ENCODE measurements around the gene PI16. TPM values are rescaled to one million over a fixed set of nuclear protein-coding genes. Genes with fewer than 3 reads are reported as not detected.

PI16 gene
- total RNA-seq, 2 experiments from 2014 or later: 5.2 to 7.8 TPM

DNA sequence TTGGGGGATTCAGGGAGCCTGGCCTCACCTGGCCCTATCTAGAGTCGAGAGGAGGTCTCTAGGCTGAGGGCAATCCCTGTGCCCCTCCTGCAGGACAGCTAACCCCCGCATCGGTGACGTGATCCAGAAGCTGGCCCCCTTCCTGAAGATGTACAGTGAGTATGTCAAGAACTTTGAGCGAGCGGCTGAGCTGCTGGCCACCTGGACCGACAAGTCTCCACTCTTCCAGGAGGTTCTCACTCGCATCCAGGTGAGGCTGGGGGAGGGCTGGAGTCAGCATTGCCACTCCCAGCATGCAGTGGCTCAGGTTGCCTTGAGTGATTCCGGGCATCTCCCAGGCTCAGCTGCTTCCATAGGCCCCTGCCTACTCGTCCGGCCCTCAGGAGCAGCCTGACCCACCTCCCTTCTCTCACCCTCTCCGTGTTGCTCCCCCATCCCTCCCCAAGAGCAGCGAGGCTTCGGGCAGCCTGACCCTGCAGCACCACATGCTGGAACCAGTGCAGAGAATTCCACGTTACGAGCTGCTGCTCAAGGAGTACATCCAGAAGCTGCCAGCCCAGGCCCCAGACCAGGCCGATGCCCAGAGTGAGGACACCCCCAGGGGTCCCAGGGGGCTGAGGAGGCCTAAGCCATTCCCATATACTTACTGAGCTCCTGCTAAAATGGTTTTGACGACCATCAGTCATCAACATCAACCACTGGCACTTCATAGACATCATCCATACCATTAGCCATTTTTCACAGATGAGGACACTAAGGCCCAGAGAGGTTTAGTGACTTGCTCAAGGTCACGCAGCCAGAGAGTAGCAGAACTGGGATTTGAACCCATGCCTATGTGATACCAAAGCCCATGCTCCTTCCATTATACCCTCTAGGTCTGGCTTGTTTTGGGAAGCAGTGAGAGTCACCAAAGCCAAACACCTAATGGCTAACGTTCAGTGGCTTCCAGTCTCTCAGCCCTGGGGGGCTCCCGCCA is 59.3 kb downstream of the PI16 start:
- ChIA-PET POLR2A (no interaction called here), CTCF (interaction anchor here (1.3 kb wide), 1 partner anchor 159 kb away, joined by 3 read pairs; no protein-coding TSS in a partner anchor)
- no peak for TF ChIP-seq CTCF (IDR thresholded peaks at IDR 0.05)
- Mint-ChIP-seq H3K27me3 (no peaks in the 10 kb centered on the region), H3K36me3 (ENCODE audit: low read depth) (no peaks in the 10 kb centered on the region), H3K4me1 (ENCODE audit: low read depth) (peaks cover 11% of the 10 kb centered on the region), H3K9me3 (no peaks in the 10 kb centered on the region), H3K27ac (no peak overlapping the region), H3K4me3 (no peak overlapping the region)
- intact Hi-C loops (cut with DNase I, micrococcal nuclease): loop anchor here (10.0 kb wide), 2 partner anchors 301 to 389 kb away; no protein-coding TSS in a partner anchor
- Histone ChIP-seq H3K36me3 (ENCODE audit: insufficient read depth, low read length) (no peaks in the 10 kb centered on the region), H3K4me3 (ENCODE audit: low read length) (no peak overlapping the region), H3K27me3 (ENCODE audit: control insufficient read depth in 1 of 2, insufficient read depth in 2 of 2, low read length in 2 of 2) (no peaks in the 10 kb centered on the region), H3K4me1 (ENCODE audit: insufficient read depth, low read length) (peaks cover 13% of the 10 kb centered on the region), H3K9me3 (ENCODE audit: control insufficient read depth in 1 of 2, insufficient read depth in 1 of 2, low read length in 2 of 2) (no peaks in the 10 kb centered on the region), H3K27ac (ENCODE audit: low read depth in 1 of 2, low read length in 2 of 2) (no peak overlapping the region)
- DNase-seq (no peak), ATAC-seq (ENCODE audit: poor library complexity) (no peak)

Other genes with a start within 250 kb of the PI16 start
- gene CPNE5, start 115.3 kb upstream of the PI16 start, total RNA-seq: under 1 TPM; 0.19 to 0.28 TPM
- 1 to 10 TPM; 1.8 to 2.2 TPM for gene PPIL1, start 79.9 kb upstream of the PI16 start, total RNA-seq
- gene C6orf89, start 68.8 kb upstream of the PI16 start, total RNA-seq: 10 to 100 TPM; 23.7 to 24.0 TPM
- 100 to 1,000 TPM; 231 to 239 TPM for gene MTCH1, start 31.5 kb downstream of the PI16 start, total RNA-seq
- 1 to 10 TPM; 1.2 TPM for gene FGD2, start 50.9 kb downstream of the PI16 start, total RNA-seq
- 100 to 1,000 TPM; 175 to 183 TPM for gene PIM1, start 215.4 kb downstream of the PI16 start, total RNA-seq